NCI-H2029 treated with DMSO at 0.1 percent for 48 hours (cell line): ENCODE measurements around the gene PSMA5.
"Not testable (repeated sequence)": the region's sequence is repeated elsewhere in the genome, so short reads cannot be mapped to it uniquely, and the experiment has no call there.

Experiments
- DNase-seq: peaks from one replicate; lab custom pipeline; 2025; lab: John Stamatoyannopoulos, UW

The PSMA5 gene

DNA sequence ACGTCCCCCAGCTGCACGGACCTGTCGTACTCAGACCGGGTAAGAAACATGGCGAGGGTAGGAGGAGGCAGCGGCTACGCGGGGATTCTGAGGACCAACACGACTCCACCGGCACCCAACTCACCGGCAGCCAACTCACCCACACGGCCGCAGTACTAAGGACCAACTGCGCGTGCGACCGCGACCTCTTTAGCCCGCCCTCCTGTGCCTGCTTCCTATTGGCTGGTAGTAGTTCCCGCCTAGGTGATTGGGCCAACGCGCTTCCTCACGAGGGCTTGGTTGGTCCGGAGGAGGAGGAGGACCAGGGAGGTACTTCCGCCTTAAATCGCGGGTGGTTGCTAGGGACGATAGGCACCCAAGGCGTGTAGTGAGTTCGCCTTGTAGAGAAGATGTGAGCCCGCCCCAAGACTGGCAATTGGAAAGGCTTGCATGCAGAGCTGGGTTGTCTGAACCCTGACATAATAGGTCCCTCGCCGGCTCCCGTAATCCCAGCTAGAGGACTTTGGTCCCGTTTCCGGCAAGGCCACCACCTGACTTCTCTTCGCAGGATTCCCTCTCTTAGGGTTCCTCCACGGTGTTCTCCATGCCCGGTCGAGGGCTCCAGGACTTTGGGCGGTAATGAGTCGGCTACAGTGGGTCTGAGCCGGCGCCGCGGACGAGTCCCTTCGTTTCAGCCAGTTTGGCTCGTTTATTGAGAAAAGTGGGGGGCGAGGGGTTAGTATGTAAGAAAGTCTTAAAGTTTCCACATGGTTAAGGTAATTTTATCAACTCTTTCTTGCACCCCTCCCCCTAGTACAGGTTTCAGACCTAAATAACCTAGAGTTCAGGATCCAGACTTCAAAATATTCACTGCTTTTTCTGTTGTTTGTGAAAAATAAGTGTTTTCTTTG lies at the start of gene PSMA5:
PSMA5 (minus strand) TSS at position 168 of the 890 bp plus-strand sequence; CDS start at position 50, 118 bp downstream.
- peak; percentile 89 for DNase-seq

DNA sequence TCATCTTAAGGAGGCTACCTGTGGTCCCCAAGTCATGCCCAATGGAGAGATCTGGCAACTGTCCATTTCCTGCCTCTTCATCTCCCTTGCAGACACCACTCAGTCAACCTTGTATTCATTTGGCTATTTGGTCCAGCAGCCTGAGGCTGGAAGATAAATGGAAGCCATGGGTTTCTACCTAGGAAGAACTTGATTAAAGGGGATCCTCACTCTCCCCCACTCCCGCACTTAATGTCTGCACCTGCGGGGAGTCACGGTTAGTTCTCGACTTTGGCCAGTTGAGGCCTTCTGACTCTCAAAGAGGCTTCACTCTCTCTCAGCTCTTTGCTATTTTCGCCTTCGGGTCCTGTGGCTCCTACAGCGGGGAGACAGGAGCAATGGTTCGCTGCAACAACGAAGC lies 49.0 kb upstream of the PSMA5 start:
- no peak for DNase-seq

GRCh38 chr1:109474697-109475096 lies 48.4 kb upstream of the PSMA5 start:
- DNase-seq, result no peak

GRCh38 chr1:109473284-109474057 lies 47.2 kb upstream of the PSMA5 start:
- not testable (repeated sequence) for DNase-seq

DNA sequence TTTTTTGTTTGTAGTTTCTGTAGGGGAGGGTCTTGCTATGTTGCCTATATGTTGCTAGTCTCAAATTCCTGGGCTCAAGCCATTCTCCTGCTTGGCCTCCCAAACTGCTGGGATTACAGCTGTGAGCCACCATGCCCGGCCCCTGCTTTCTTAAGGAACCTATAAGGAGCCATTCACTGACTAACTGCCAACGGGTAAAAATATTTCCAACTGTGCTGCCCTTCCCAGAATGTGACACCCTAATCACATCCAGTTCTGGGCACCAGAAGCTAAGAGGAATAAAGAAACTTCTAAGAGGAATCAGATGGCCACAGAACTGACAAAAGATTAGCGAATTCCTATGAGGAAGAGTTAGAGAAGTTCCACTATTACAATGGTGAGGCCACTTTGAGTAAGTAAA lies 46.5 kb upstream of the PSMA5 start:
- DNase-seq, result no peak

GRCh38 chr1:109470245-109470644 lies 44.0 kb upstream of the PSMA5 start:
- no peak for DNase-seq

- DNase-seq, result no peak
Measured at GRCh38 chr1:109468903-109469302, 42.7 kb upstream of the PSMA5 start.

DNA sequence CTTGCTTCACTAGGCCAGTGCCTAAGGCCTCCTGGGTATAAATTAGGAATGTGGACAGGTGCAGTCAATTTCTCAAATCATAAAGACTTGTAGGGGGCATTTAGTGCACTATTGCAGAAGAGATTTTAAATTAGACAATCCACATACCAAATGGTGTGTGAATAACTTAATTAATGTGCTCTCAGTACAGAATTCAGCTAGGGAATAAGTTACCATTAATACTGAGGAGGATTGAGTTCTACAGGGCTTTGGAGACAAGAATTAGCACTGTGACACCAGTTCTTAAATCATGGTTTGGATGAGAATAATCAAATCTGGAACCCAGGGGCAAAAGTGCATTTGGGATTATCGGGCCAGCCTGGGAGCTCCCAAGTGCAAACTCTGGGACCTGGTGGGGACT lies 41.8 kb upstream of the PSMA5 start:
- DNase-seq, result no peak

DNA sequence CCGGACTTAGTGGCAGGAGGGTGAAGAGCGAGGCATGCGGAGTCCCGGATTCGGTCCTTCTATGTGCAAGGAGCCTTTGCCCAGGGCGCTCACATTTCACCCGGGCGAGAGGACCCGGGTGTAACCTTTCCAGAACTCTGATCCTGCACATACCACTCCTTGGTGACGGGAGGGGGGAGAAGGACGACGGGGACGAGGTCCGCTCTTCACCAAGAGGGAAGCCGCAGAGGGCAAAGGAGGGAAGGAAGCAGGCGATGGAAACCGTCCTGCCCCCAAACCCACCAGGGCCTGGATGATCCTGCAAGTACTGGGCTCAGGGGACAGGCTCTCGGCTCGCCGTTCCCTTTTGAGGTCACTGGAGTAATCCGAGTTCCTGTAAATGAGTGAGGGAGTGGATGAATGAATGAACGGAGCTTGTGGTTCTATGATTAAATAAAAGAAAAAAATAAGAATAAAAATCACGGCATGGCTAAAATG lies 41.1 kb upstream of the PSMA5 start:
- DNase-seq, result no peak

DNA sequence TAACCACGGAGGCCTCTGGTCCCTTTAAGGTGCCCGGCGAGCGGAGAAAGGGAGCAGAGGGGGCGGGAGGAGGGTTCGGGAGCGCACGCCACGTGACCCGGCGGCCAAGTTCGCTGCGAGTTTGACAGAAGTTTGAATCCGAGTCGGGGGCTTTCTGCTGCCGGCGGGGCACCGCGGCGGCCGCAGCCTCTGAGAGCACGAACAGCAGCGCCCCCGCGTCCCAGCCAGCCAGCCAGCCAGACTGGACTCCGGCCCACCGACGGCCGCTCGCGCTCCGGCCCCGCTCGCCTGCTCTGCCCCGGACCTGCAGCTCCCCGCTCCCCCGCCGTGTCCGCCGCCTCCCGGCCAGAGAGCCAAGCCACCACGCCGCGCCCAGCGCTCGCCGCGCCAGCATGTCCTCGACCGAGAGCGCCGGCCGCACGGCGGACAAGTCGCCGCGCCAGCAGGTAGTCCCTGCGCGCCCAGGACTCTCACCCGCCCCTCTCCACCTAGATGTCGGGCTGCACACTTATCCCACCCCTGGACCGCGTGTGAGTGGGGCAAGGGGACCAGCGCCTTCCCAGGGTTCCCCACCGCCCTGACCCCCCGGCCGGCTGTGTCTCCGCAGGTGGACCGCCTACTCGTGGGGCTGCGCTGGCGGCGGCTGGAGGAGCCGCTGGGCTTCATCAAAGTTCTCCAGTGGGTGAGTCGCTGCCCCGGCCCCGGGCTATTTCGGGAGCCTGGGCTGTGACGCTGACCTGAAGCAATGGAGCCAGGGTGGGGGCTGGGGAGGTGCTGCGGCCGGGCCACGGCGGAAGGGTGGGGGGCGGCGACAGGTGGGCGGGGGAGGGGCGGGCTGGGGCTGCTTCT lies 40.4 kb upstream of the PSMA5 start, which contains the start of gene SYPL2:
SYPL2 (plus strand) TSS at position 95 of the 849 bp plus-strand sequence; CDS start at position 393, 298 bp downstream.
- no peak for DNase-seq

DNA sequence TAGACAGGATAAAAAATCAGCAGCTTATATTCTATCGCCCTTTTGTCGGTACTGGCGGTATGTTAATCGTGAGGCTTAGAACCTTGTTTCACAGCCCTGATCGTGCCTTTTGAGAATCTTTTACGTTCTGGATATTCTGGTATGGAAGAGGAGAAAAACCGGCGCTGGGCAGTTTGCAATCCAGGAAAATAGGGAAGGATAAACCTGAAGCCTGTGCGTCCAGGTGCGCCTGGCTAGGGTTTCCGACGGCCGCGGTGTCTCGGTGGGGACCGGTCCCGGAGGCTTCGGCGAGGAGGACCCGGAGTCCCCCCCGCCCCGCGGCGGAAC lies 39.8 kb upstream of the PSMA5 start:
- DNase-seq, result no peak

GRCh38 chr1:109457819-109458218 lies 31.6 kb upstream of the PSMA5 start:
- DNase-seq, result no peak

DNA sequence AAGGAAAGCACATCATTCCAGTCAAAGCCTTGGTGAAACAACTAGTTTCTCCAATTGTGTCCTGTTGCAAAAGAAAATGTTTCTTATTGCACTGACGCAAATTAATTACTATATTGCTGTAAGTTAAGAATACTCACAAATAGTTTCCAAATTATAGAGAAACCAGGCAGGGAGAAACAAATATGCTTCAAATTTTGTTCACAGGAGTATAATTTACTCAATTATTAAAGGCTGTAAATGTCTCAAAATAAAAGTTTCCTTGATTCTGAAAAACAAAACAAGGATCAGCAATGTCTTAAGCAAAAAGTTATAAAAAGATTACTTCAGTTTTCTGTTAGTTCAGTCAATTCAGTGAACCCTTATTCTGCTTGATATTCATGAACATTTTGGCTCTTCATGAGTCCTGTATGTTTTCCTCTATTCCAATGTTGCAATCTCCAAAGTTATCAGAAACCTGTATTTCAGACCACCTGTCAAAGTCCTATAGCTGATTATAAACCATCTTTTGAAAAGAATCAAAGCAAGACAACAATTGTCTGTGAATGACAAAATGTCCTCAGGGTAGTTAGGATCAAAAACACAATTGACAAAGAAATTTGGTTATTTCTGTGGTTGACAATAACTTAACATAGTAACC lies 28.4 kb upstream of the PSMA5 start:
- no peak for DNase-seq

- DNase-seq, result no peak
Measured at GRCh38 chr1:109447524-109447923, 21.3 kb upstream of the PSMA5 start.

- not testable (repeated sequence) for DNase-seq
Measured at GRCh38 chr1:109445949-109446695, 19.9 kb upstream of the PSMA5 start.

GRCh38 chr1:109444346-109444745 lies 18.1 kb upstream of the PSMA5 start:
- DNase-seq, result no peak

- DNase-seq, result no peak
Measured at GRCh38 chr1:109443476-109443875, 17.2 kb upstream of the PSMA5 start.

GRCh38 chr1:109441069-109441468 lies 14.8 kb upstream of the PSMA5 start:
- no peak for DNase-seq

DNA sequence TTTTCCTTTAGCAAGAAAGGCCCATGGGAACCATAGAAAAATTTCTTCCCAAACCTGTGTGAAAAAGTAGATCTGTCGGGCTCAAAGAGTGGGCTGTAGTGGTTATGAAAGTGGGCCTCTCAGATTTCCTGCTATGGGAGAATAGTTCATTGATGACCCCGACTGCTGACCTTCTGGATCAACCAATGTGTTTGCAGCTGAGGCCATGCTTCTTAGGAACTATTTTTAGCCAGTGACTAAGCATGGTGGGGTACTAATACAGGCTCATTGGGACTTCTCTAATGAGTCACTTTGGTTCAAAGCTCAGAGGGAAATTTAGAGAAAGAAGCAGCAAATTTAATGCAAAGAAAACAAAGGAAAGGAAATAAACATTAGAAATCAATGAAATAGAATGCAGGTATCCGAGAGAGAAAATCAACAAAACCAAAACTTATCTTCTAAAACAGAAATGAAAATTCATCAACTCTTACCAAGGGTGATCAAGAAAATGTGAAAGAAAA lies 12.6 kb upstream of the PSMA5 start:
- no peak for DNase-seq

- DNase-seq, result no peak
Measured at GRCh38 chr1:109434484-109434883, 8.2 kb upstream of the PSMA5 start.

GRCh38 chr1:109433322-109433721 lies 7.1 kb upstream of the PSMA5 start:
- DNase-seq, result no peak
